GM23248 (cell line): Measurements from ENCODE around the gene AGPAT2. TPM values are rescaled to one million over a fixed set of nuclear protein-coding genes. Genes with fewer than 3 reads are reported as not detected.

Experiments used
- DNase-seq: peaks from one replicate; pipeline ENCODE4 v3.0.0-alpha.2; 2015
- H2AFZ ChIP-seq: fragments of 200-600 bp; sonication (generic); 2 replicates; pipeline ENCODE4 v1.6.1; 2016; ENCODE audit warnings: antibody characterized with exemption
- H3F3A ChIP-seq: fragments of 200-600 bp; sonication (generic); 2 replicates; pipeline ENCODE4 v1.6.1; 2016; ENCODE audit warnings: mild to moderate bottlenecking, antibody characterized with exemption, mixed run types; ENCODE audit not compliant: insufficient read depth
- H3K27ac ChIP-seq: fragments of 200-600 bp; sonication (generic); 2 replicates; pipeline ENCODE4 v1.5.1; 2016; ENCODE audit warnings: mild to moderate bottlenecking
- H3K27me3 ChIP-seq: fragments of 200-600 bp; sonication (generic); replicated peaks from 2 replicates; pipeline ENCODE4 v1.6.1; 2016; ENCODE audit warnings: mild to moderate bottlenecking; ENCODE audit not compliant: insufficient read depth
- H3K36me3 ChIP-seq: fragments of 200-600 bp; sonication (generic); 2 replicates; pipeline ENCODE4 v1.6.1; 2016; ENCODE audit warnings: low read depth, mild to moderate bottlenecking
- H3K4me1 ChIP-seq: fragments of 200-600 bp; sonication (generic); 2 replicates; pipeline ENCODE4 v1.6.1; 2016; ENCODE audit warnings: mild to moderate bottlenecking; ENCODE audit not compliant: insufficient read depth
- H3K4me2 ChIP-seq: fragments of 200-600 bp; sonication (generic); one replicate; pipeline ENCODE4 v1.6.1; 2016; ENCODE audit warnings: mild to moderate bottlenecking; ENCODE audit not compliant: unreplicated experiment
- H3K4me3 ChIP-seq: fragments of 200-600 bp; sonication (generic); 2 replicates; pipeline ENCODE4 v1.5.1; 2016; ENCODE audit warnings: mild to moderate bottlenecking
- H3K79me2 ChIP-seq: fragments of 200-600 bp; sonication (generic); 2 replicates; pipeline ENCODE4 v1.6.1; 2016; ENCODE audit warnings: mild to moderate bottlenecking; ENCODE audit not compliant: insufficient read depth
- H3K9ac ChIP-seq: fragments of 200-600 bp; sonication (generic); 2 replicates; pipeline ENCODE4 v1.6.1; 2016; ENCODE audit warnings: mild to moderate bottlenecking
- H3K9me2 ChIP-seq: fragments of 200-600 bp; sonication (generic); 2 replicates; pipeline ENCODE4 v1.6.1; 2016; ENCODE audit warnings: mixed run types, mild to moderate bottlenecking, moderate library complexity; ENCODE audit not compliant: insufficient read depth
- H3K9me3 ChIP-seq: fragments of 200-600 bp; sonication (generic); one replicate; pipeline ENCODE4 v1.6.1; 2017; ENCODE audit warnings: low read depth
- H4K20me1 ChIP-seq: fragments of 200-600 bp; sonication (generic); 2 replicates; pipeline ENCODE4 v1.6.0; 2016; ENCODE audit not compliant: insufficient read depth
- EZH2 ChIP-seq: fragments of 200-600 bp; sonication (generic); IDR thresholded peaks from 2 replicates; pipeline ENCODE4 v1.6.1; 2018; ENCODE audit warnings: antibody characterized with exemption, mild to moderate bottlenecking; ENCODE audit not compliant: insufficient read depth, poor library complexity, severe bottlenecking
- EZH2phosphoT487 ChIP-seq: fragments of 200-600 bp; sonication (generic); IDR thresholded peaks from 2 replicates; pipeline ENCODE4 v1.6.1; 2018; ENCODE audit warnings: antibody characterized with exemption, moderate library complexity, mild to moderate bottlenecking, low read depth; ENCODE audit not compliant: insufficient read depth
- WGBS, 2 experiments: methylation state at CpG; one replicate each; pipeline ENCODE4 v1.1.6; 2015 to 2017; ENCODE audit warnings: low lambda C conversion rate in 2 of 2, low coverage in 1 of 2; ENCODE audit errors: missing lambda C conversion rate in 2 of 2; 5-methylcytosine and 5-hydroxymethylcytosine counted together
- in situ Hi-C: fragments of 300-500 bp; cut with MboI; formaldehyde crosslinking; loops from 2 replicates; pipeline ENCODE4 v1.15.0; 2020
- polyA plus RNA-seq: library from polyadenylated mRNA; unstranded; fragments of >200 nt; fragmentation: Nextera tagmentation; extraction: Ambion mirVana; gene quantifications from 2 replicates; pipeline ENCODE4 v1.2.1, GENCODE V29; 2016
- total RNA-seq: library from RNA; depleted of rRNA; stranded (reverse); fragments of >200 nt; shearing (Covaris generic); gene quantifications from 2 replicates; pipeline ENCODE4 v1.2.3, GENCODE V29; 2014

AGPAT2 gene
- total and polyA plus RNA-seq, 2 experiments from 2014 or later = 58.3 to 68.7 TPM

DNA sequence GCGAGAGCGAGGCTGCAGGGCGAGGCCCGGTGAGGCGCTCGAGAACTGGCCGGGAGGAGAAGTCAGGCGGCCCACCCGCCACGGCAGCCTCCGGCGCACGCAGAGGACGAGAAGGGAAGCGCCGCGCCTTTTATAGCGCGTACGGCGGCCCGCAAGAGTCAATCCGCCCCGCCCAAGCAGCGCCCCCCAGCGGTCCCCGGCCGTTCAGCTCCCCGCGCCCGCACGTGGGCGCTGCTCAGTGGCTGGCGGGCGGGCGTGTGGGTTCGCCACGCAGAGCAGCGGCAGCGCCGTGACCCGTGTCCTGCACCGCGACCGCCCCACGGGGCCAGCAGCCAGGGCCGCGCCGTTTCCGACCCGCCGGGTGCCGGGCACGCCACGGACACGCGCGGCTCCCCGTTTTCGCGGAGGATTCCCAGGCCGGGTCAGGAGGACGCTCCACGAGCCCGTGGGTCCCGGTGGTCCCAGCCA is 40.9 kb upstream of the AGPAT2 start:
- peaks cover 20% of the 10 kb centered on the region for H3K4me1 ChIP-seq
- no peaks in the 10 kb centered on the region for H3K27me3 ChIP-seq
- H3K79me2 ChIP-seq = peaks cover 59% of the 10 kb centered on the region
- H4K20me1 ChIP-seq = peaks cover 17% of the 10 kb centered on the region; the same call in 1 of the 2 replicates
- no peak for TF ChIP-seq EZH2phosphoT487
- no peak for TF ChIP-seq EZH2
- 1 to 2% methylated on average over 23 to 51 of the region's 66 CpGs for WGBS, 2 experiments
- H3F3A ChIP-seq = peaks cover 38% of the 10 kb centered on the region
- H3K27ac ChIP-seq = peak overlapping the region; percentile 48
- H2AFZ ChIP-seq = peak overlapping the region; percentile 71
- peaks cover 15% of the 10 kb centered on the region; the same call in 1 of the 2 replicates for H3K36me3 ChIP-seq
- peak overlapping the region; percentile 84 for H3K4me3 ChIP-seq
- no peaks in the 10 kb centered on the region for H3K9me3 ChIP-seq
- peak; percentile 91 for DNase-seq
- H3K9ac ChIP-seq = peak overlapping the region; percentile 94
- in situ Hi-C loops = no loop called here
- no peaks in the 10 kb centered on the region for H3K9me2 ChIP-seq
- peak overlapping the region; percentile 98 for H3K4me2 ChIP-seq

DNA sequence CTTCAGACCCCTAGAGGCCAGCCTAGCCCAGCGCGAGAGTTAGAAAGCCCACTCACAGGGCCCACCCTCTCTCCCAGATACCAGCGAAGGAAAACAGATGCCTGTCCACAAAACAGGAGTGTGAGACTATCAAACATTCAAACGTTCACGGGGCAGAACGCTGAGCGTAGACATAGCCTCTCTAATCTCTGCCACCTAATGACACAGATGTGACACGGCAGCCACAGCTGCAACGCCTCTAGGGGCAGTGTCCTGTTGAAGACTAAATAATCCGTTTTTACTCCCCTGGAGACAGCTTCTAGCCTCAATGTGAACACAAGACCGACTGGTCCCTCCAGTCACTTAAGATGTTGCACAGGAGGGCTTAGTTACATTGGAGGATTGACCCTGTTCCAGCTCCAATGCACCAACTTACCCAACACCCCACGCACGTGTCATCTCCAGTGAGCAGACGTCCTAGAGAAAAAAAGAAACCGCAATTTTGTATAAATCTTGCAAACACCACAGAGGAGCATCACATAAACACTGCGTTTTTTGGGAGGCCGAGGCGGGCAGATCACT is 39.5 kb upstream of the AGPAT2 start:
- Histone ChIP-seq H3K27ac (peak overlapping the region; percentile 40), H3K79me2 (peaks cover 55% of the 10 kb centered on the region), H3K36me3 (peaks cover 15% of the 10 kb centered on the region; the same call in 1 of the 2 replicates), H3K27me3 (no peaks in the 10 kb centered on the region), H3K9me2 (no peaks in the 10 kb centered on the region), H3K9me3 (no peaks in the 10 kb centered on the region), H3F3A (peaks cover 41% of the 10 kb centered on the region), H2AFZ (no peak overlapping the region), H3K4me2 (peak overlapping the region; percentile 92), H3K4me3 (peak overlapping the region; percentile 84), H3K4me1 (peaks cover 21% of the 10 kb centered on the region), H3K9ac (peak overlapping the region; percentile 94), H4K20me1 (peaks cover 17% of the 10 kb centered on the region; the same call in 1 of the 2 replicates)
- peak; percentile 59 for DNase-seq
- 14 to 15% methylated on average over 18 of the region's 18 CpGs for WGBS, 2 experiments
- TF ChIP-seq EZH2 = no peak
- no peak for TF ChIP-seq EZH2phosphoT487
- in situ Hi-C loops = no loop called here

DNA sequence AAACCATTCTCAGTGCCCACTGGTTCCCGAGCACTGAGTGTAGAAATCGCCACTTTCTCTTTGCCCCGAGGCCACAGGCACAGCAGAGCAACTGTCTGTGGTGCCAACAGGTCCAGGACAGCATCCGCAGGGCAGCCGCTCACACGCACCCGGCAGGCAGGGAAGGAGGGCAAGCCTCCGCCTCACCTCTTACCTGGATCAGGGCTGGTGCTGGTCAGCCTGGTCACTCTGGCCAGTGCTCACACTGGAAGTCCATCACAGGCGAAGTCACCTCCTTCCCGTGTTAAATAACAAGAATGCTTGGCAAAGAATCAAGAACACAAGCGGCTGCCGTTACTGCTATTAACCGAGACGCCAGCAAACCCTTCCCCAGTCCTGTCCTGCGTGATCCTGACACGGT is 38.9 kb upstream of the AGPAT2 start:
- H3K36me3 ChIP-seq = peaks cover 15% of the 10 kb centered on the region; the same call in 1 of the 2 replicates
- TF ChIP-seq EZH2 (no peak), EZH2phosphoT487 (no peak)
- peaks cover 49% of the 10 kb centered on the region for H3K79me2 ChIP-seq
- H4K20me1 ChIP-seq = peaks cover 17% of the 10 kb centered on the region; the same call in 1 of the 2 replicates
- 51 to 56% methylated on average over 16 of the region's 16 CpGs for WGBS, 2 experiments
- H3K4me2 ChIP-seq = peak overlapping the region; percentile 92
- peak overlapping the region; percentile 84 for H3K4me3 ChIP-seq
- H3F3A ChIP-seq = peaks cover 41% of the 10 kb centered on the region
- no peak for DNase-seq
- no peaks in the 10 kb centered on the region for H3K9me2 ChIP-seq
- no peaks in the 10 kb centered on the region for H3K9me3 ChIP-seq
- no peaks in the 10 kb centered on the region for H3K27me3 ChIP-seq
- H3K4me1 ChIP-seq = peaks cover 24% of the 10 kb centered on the region
- H3K9ac ChIP-seq = peak overlapping the region; percentile 94
- in situ Hi-C loops = no loop called here
- peak overlapping the region; percentile 40 for H3K27ac ChIP-seq
- H2AFZ ChIP-seq = no peak overlapping the region

DNA sequence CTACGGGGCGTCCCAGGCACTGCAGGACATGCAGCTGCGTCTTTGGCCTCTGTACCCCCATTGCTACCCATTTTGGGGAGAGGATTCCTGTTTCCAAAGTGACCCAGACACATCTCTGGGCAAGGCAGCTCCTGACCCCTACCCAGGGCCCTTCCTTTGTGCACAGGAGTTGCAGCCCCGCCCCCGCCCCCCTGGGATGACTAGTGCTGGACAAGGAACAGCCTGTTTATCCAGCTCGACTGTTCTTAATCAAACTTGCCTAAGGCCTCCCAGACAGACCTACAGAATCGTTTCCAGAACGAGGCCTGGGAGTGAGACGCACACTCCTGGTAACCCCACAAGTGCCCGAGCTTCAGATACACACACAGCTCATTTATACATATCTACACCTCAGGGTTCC is 38.4 kb upstream of the AGPAT2 start:
- Histone ChIP-seq H3K9me3 (no peaks in the 10 kb centered on the region), H3F3A (peaks cover 41% of the 10 kb centered on the region), H2AFZ (no peak overlapping the region), H3K27ac (peak overlapping the region; percentile 40; the same call in 1 of the 2 replicates), H3K9me2 (no peaks in the 10 kb centered on the region), H3K79me2 (peaks cover 44% of the 10 kb centered on the region), H3K4me3 (peak overlapping the region; percentile 84), H3K27me3 (no peaks in the 10 kb centered on the region), H3K9ac (peak overlapping the region; percentile 94), H3K4me2 (peak overlapping the region; percentile 92), H3K36me3 (peaks cover 15% of the 10 kb centered on the region; the same call in 1 of the 2 replicates), H3K4me1 (peaks cover 27% of the 10 kb centered on the region), H4K20me1 (peaks cover 17% of the 10 kb centered on the region; the same call in 1 of the 2 replicates)
- DNase-seq = peak; percentile 78
- in situ Hi-C loops = no loop called here
- TF ChIP-seq EZH2 = no peak
- TF ChIP-seq EZH2phosphoT487 = no peak
- WGBS, 2 experiments = 34 to 36% methylated on average over 10 of the region's 10 CpGs
